IMR-90 (cell line): ENCODE data around the gene NHSL2. TPM values are rescaled to one million over a fixed set of nuclear protein-coding genes. Genes with fewer than 3 reads are reported as not detected.

Source experiments
- ATAC-seq: fragments of 200-7000 bp; cut with Tn5 transposase; 2 replicates; pipeline ENCODE4 v1.9.1; 2020; ENCODE audit warnings: low read depth, mild to moderate bottlenecking, moderate library complexity
- BruUV-seq: library from RNA; stranded (reverse); fragments of 400-500 nt; replicated peaks from 2 replicates; lab custom pipeline; 2021; lab: Mats Ljungman, UMichigan
- CTCF ChIA-PET: fragments of 300-600 bp; formaldehyde crosslinking; extraction: SDS; loops from one replicate; lab custom pipeline; 2021; ENCODE audit warnings: antibody characterized with exemption; lab: Yijun Ruan, JAX
- POLR2A ChIA-PET: fragments of 300-600 bp; sonication (Branson Sonifier 250); formaldehyde crosslinking; loops from one replicate; lab custom pipeline; 2022; ENCODE audit warnings: antibody characterized with exemption; ENCODE audit not compliant: unreplicated experiment; lab: Charles Lee
- DNase-seq: peaks from one replicate; pipeline ENCODE4 v3.0.0; 2013
- H2AFZ ChIP-seq: replicated peaks from 2 replicates; pipeline ENCODE3; 2013; ENCODE audit warnings: low read length, mild to moderate bottlenecking; ENCODE audit not compliant: poor library complexity
- H2AK5ac ChIP-seq: 2 replicates; pipeline ENCODE4 v1.6.1; 2013; ENCODE audit warnings: low read depth, low read length, inconsistent platforms
- H2AK9ac ChIP-seq: replicated peaks from 2 replicates; pipeline ENCODE3; 2013; ENCODE audit warnings: mild to moderate bottlenecking, low read depth, low read length, moderate library complexity; ENCODE audit not compliant: poor library complexity
- H2BK120ac ChIP-seq: 2 replicates; pipeline ENCODE4 v1.6.1; 2013; ENCODE audit warnings: low read depth, low read length, inconsistent platforms
- H2BK15ac ChIP-seq: 3 replicates; pipeline ENCODE4 v1.6.1; 2013; ENCODE audit warnings: low read depth, low read length, inconsistent platforms
- H2BK20ac ChIP-seq: 2 replicates; pipeline ENCODE4 v1.6.1; 2013; ENCODE audit warnings: low read depth, mild to moderate bottlenecking, inconsistent platforms, low read length, moderate library complexity
- H2BK5ac ChIP-seq: 2 replicates; pipeline ENCODE4 v1.6.1; 2013; ENCODE audit warnings: mild to moderate bottlenecking, low read depth, low read length, inconsistent platforms; ENCODE audit not compliant: poor library complexity, severe bottlenecking
- H3K14ac ChIP-seq: replicated peaks from 2 replicates; pipeline ENCODE4 v1.6.1; 2013; ENCODE audit warnings: low read depth, low read length, inconsistent platforms
- H3K18ac ChIP-seq: 2 replicates; pipeline ENCODE4 v1.6.1; 2013; ENCODE audit warnings: low read depth, low read length, control low read depth
- H3K23ac ChIP-seq: 2 replicates; pipeline ENCODE4 v1.6.1; 2013; ENCODE audit warnings: low read depth, low read length, inconsistent platforms
- H3K27ac ChIP-seq: 2 replicates; pipeline ENCODE4 v1.5.1; 2013; ENCODE audit warnings: mild to moderate bottlenecking, control low read depth, low read length; ENCODE audit not compliant: insufficient read depth
- H3K27me3 ChIP-seq: 2 replicates; pipeline ENCODE4 v1.6.1; 2013; ENCODE audit warnings: low read length; ENCODE audit not compliant: control insufficient read depth, insufficient read depth
- H3K36me3 ChIP-seq: 2 replicates; pipeline ENCODE4 v1.6.1; 2013; ENCODE audit warnings: low read length, mixed read lengths; ENCODE audit not compliant: control insufficient read depth, insufficient read depth
- H3K4ac ChIP-seq: 2 replicates; pipeline ENCODE4 v1.6.1; 2013; ENCODE audit warnings: low read depth, low read length, inconsistent platforms
- H3K4me1 ChIP-seq: 2 replicates; pipeline ENCODE4 v1.6.1; 2013; ENCODE audit warnings: low read length, mixed read lengths; ENCODE audit not compliant: control insufficient read depth, insufficient read depth
- H3K4me2 ChIP-seq: 2 replicates; pipeline ENCODE4 v1.6.1; 2013; ENCODE audit warnings: low read depth, mild to moderate bottlenecking, control low read depth, low read length, moderate library complexity
- H3K4me3 ChIP-seq: 2 replicates; pipeline ENCODE4 v1.5.1; 2013; ENCODE audit warnings: low read depth, mild to moderate bottlenecking, control low read depth, low read length, moderate library complexity; ENCODE audit not compliant: insufficient read depth
- H3K56ac ChIP-seq: 2 replicates; pipeline ENCODE4 v1.6.1; 2013; ENCODE audit warnings: low read length, inconsistent platforms; ENCODE audit not compliant: insufficient read depth; ENCODE audit errors: extremely low read depth
- H3K79me1 ChIP-seq, 2 experiments: 2 replicates each; pipeline ENCODE4 v1.6.1; 2013; ENCODE audit warnings: low read length in 2 of 2, inconsistent platforms in 1 of 2, low read depth in 1 of 2
- H3K9ac ChIP-seq: 2 replicates; pipeline ENCODE4 v1.6.1; 2013; ENCODE audit warnings: low read depth, low read length, control low read depth
- H3K9me1 ChIP-seq: 2 replicates; pipeline ENCODE4 v1.6.1; 2013; ENCODE audit warnings: low read length, inconsistent platforms; ENCODE audit not compliant: insufficient read depth
- H3K9me3 ChIP-seq: 2 replicates; pipeline ENCODE4 v1.6.1; 2013; ENCODE audit warnings: low read length; ENCODE audit not compliant: control insufficient read depth, insufficient read depth
- H4K20me1 ChIP-seq: 2 replicates; pipeline ENCODE4 v1.6.1; 2013; ENCODE audit warnings: low read length, inconsistent platforms; ENCODE audit not compliant: insufficient read depth
- H4K5ac ChIP-seq: 2 replicates; pipeline ENCODE4 v1.6.1; 2013; ENCODE audit warnings: mild to moderate bottlenecking, low read depth, low read length, control low read depth
- H4K8ac ChIP-seq, 2 experiments: 2 replicates each; pipeline ENCODE4 v1.6.1; 2013; ENCODE audit warnings: low read depth in 2 of 2, low read length in 2 of 2, control low read depth in 1 of 2, inconsistent platforms in 1 of 2
- H4K91ac ChIP-seq: 2 replicates; pipeline ENCODE4 v1.6.1; 2013; ENCODE audit warnings: low read depth, low read length, inconsistent platforms; ENCODE audit not compliant: insufficient read depth
- BHLHE40 ChIP-seq: fragments of 150-350 bp; IDR thresholded peaks from 2 replicates; pipeline ENCODE4 v1.6.1; 2016; ENCODE audit warnings: mild to moderate bottlenecking, low read depth, low read length
- CEBPB ChIP-seq: IDR thresholded peaks from 2 replicates; pipeline ENCODE4 v1.6.1; 2012; ENCODE audit warnings: low read depth, low read length, improper control_type of control experiment
- CHD1 ChIP-seq: IDR thresholded peaks from 2 replicates; pipeline ENCODE4 v1.6.1; 2012; ENCODE audit warnings: low read depth, low read length, improper control_type of control experiment
- FOS ChIP-seq: fragments of 150-350 bp; IDR thresholded peaks from 2 replicates; pipeline ENCODE4 v1.6.1; 2016; ENCODE audit warnings: low read depth, low read length
- MAFK ChIP-seq: IDR thresholded peaks from 2 replicates; pipeline ENCODE4 v1.6.1; 2012; ENCODE audit warnings: low read depth, low read length, improper control_type of control experiment
- MAZ ChIP-seq: IDR thresholded peaks from 2 replicates; pipeline ENCODE4 v1.6.1; 2012; ENCODE audit warnings: low read depth, mild to moderate bottlenecking, low read length, improper control_type of control experiment, moderate library complexity, borderline replicate concordance
- MXI1 ChIP-seq: IDR thresholded peaks from 2 replicates; pipeline ENCODE4 v1.6.1; 2012; ENCODE audit warnings: low read depth, mild to moderate bottlenecking, low read length, moderate library complexity, borderline replicate concordance
- NFE2L2 ChIP-seq: fragments of 150-350 bp; IDR thresholded peaks from 2 replicates; pipeline ENCODE4 v1.6.1; 2016; ENCODE audit warnings: low read depth, mild to moderate bottlenecking, low read length
- POLR2A ChIP-seq: IDR thresholded peaks from 2 replicates; pipeline ENCODE4 v1.6.1; 2012; ENCODE audit warnings: mild to moderate bottlenecking, low read depth, low read length
- RAD21 ChIP-seq: IDR thresholded peaks from 2 replicates; pipeline ENCODE4 v1.6.1; 2012; ENCODE audit warnings: low read length, improper control_type of control experiment
- RCOR1 ChIP-seq: IDR thresholded peaks from 2 replicates; pipeline ENCODE4 v1.6.1; 2012; ENCODE audit warnings: mild to moderate bottlenecking, low read length, improper control_type of control experiment; ENCODE audit not compliant: insufficient replicate concordance
- RFX5 ChIP-seq: IDR thresholded peaks from 2 replicates; pipeline ENCODE4 v1.8.0; 2012; ENCODE audit warnings: low read depth, mild to moderate bottlenecking, low read length, moderate library complexity
- SMC3 ChIP-seq: fragments of 150-350 bp; IDR thresholded peaks from 2 replicates; pipeline ENCODE4 v1.6.1; 2016; ENCODE audit warnings: low read depth, mild to moderate bottlenecking, antibody characterized with exemption, low read length, moderate library complexity
- USF2 ChIP-seq: fragments of 150-350 bp; IDR thresholded peaks from 2 replicates; pipeline ENCODE4 v1.6.1; 2017; ENCODE audit warnings: mild to moderate bottlenecking, antibody characterized with exemption, low read length, low read depth
- WGBS, 2 experiments: methylation state at CpG; one replicate each; pipeline versions ENCODE4 v1.1.5 to v1.1.7; 2013; ENCODE audit warnings: missing lambda C conversion rate in 2 of 2; ENCODE audit not compliant: insufficient read length in 1 of 2; ENCODE audit errors: extremely low coverage in 2 of 2; 5-methylcytosine and 5-hydroxymethylcytosine counted together
- dilution Hi-C: fragments of 300-500 bp; cut with HindIII; formaldehyde crosslinking; loops from one replicate; pipeline ENCODE4 v1.14.3; 2018; ENCODE audit warnings: low sequenced_read_pairs; ENCODE audit not compliant: unreplicated experiment
- in situ Hi-C: fragments of 300-500 bp; cut with MboI; formaldehyde crosslinking; loops from 3 replicates; pipeline ENCODE4 v1.14.3; 2019; ENCODE audit warnings: low sequenced_read_pairs, inconsistent platforms, mixed read lengths
- intact Hi-C: fragments of 100-400 bp; cut with micrococcal nuclease; formaldehyde crosslinking; loops from 2 replicates; pipeline ENCODE4 v1.10.0; 2022
- polyA plus RNA-seq, 3 experiments: library from polyadenylated mRNA; depleted of rRNA; stranded (reverse); fragments of >200 nt; gene quantifications; 2 replicates each; pipeline ENCODE4 v1.2.3, GENCODE V29; 2012; ENCODE audit warnings: low replicate concordance in 1 of 3
- total RNA-seq: library from RNA; depleted of rRNA; stranded (reverse); fragments of >200 nt; gene quantifications from 2 replicates; pipeline ENCODE4 v1.2.3, GENCODE V29; 2012
- TF ChIP-seq, protein P1 (sequence below): fragments of 150-350 bp; IDR thresholded peaks from 2 replicates; pipeline ENCODE4 v1.6.1; 2016; ENCODE audit warnings: low read depth, mild to moderate bottlenecking, low read length, moderate library complexity, borderline replicate concordance
- TF ChIP-seq, protein P2 (sequence below): conservative IDR thresholded peaks from 2 replicates; pipeline ENCODE4 v1.5.1; 2012; ENCODE audit warnings: mild to moderate bottlenecking, low read depth, low read length, improper control_type of control experiment

NHSL2 gene
- total and polyA plus RNA-seq, 2 of the 4 experiments (the other 2 are of a cell fraction): 0.72 to 0.75 TPM

- Histone ChIP-seq H4K20me1 (no peaks in the 10 kb centered on the region), H3K4me3 (no peak overlapping the region), H2AFZ (no peak overlapping the region), H2AK9ac (no peak overlapping the region), H3K4me2 (no peak overlapping the region), H4K5ac (no peak overlapping the region), H3K9me1 (no peaks in the 10 kb centered on the region), H4K8ac (no peak overlapping the region), H4K91ac (no peak overlapping the region), H3K36me3 (no peaks in the 10 kb centered on the region), H3K56ac (no peak overlapping the region), H2BK5ac (no peak overlapping the region), H2AK5ac (no peak overlapping the region), H3K14ac (no peak overlapping the region), H2BK20ac (no peak overlapping the region), H3K9me3 (no peaks in the 10 kb centered on the region), H3K4me1 (peaks cover 5% of the 10 kb centered on the region; the same call in 1 of the 2 replicates), H3K23ac (no peak overlapping the region), H2BK120ac (no peak overlapping the region), H3K79me1 (no peaks in the 10 kb centered on the region), H3K9ac (no peak overlapping the region), H3K4ac (no peak overlapping the region), H3K18ac (no peak overlapping the region), H2BK15ac (no peak overlapping the region), H3K27me3 (peaks cover 44% of the 10 kb centered on the region), H3K27ac (no peak overlapping the region)
- TF ChIP-seq, protein P1, sequence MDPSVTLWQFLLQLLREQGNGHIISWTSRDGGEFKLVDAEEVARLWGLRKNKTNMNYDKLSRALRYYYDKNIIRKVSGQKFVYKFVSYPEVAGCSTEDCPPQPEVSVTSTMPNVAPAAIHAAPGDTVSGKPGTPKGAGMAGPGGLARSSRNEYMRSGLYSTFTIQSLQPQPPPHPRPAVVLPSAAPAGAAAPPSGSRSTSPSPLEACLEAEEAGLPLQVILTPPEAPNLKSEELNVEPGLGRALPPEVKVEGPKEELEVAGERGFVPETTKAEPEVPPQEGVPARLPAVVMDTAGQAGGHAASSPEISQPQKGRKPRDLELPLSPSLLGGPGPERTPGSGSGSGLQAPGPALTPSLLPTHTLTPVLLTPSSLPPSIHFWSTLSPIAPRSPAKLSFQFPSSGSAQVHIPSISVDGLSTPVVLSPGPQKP: no peak
- TF ChIP-seq NFE2L2: no peak
- no peak for TF ChIP-seq CEBPB
- TF ChIP-seq, protein P2, sequence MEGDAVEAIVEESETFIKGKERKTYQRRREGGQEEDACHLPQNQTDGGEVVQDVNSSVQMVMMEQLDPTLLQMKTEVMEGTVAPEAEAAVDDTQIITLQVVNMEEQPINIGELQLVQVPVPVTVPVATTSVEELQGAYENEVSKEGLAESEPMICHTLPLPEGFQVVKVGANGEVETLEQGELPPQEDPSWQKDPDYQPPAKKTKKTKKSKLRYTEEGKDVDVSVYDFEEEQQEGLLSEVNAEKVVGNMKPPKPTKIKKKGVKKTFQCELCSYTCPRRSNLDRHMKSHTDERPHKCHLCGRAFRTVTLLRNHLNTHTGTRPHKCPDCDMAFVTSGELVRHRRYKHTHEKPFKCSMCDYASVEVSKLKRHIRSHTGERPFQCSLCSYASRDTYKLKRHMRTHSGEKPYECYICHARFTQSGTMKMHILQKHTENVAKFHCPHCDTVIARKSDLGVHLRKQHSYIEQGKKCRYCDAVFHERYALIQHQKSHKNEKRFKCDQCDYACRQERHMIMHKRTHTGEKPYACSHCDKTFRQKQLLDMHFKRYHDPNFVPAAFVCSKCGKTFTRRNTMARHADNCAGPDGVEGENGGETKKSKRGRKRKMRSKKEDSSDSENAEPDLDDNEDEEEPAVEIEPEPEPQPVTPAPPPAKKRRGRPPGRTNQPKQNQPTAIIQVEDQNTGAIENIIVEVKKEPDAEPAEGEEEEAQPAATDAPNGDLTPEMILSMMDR: no peak
- no peak for TF ChIP-seq RCOR1
- TF ChIP-seq BHLHE40: no peak
- TF ChIP-seq SMC3: no peak
- no peak for TF ChIP-seq USF2
- no peak for TF ChIP-seq RFX5
- TF ChIP-seq MAFK: no peak
- no peak for TF ChIP-seq FOS
- TF ChIP-seq MAZ: no peak
- TF ChIP-seq POLR2A: no peak
- no peak for TF ChIP-seq CHD1
- no peak for TF ChIP-seq RAD21
- no peak for TF ChIP-seq MXI1
- no CpG with 5 or more reads among the region's 2 CpGs for WGBS, 2 experiments
- ATAC-seq (no peak), DNase-seq (no peak)
- in situ Hi-C loops: no loop called here
- BruUV-seq: no TSS peak
- ChIA-PET CTCF (no interaction called here), POLR2A (no interaction called here)
- dilution Hi-C loops: no loop called here
- intact Hi-C loops: no loop called here
These were observed 207.1 kb downstream of the NHSL2 start for GRCh38 chrX:72117636-72118210.
